DOHH2 (cell line): ENCODE results near the gene MST1.

ENCODE experiments used
- EZH2phosphoT487 ChIP-seq: fragments of 200-600 bp; sonication (generic); IDR thresholded peaks from 2 replicates; pipeline ENCODE4 v1.6.1; 2017; ENCODE audit warnings: borderline replicate concordance, mild to moderate bottlenecking, antibody characterized with exemption, low read length, moderate library complexity, mixed read lengths
- TF ChIP-seq, protein P1 (sequence below): fragments of 200-600 bp; sonication (generic); IDR thresholded peaks from one replicate; pipeline ENCODE4 v1.5.1; 2014; ENCODE audit warnings: antibody characterized with exemption, mild to moderate bottlenecking, low read depth, low read length; ENCODE audit not compliant: poor library complexity, severe bottlenecking

GRCh38 chr3:49681232-49681522 lies 8.1 kb downstream of the MST1 start:
- TF ChIP-seq, protein P1, sequence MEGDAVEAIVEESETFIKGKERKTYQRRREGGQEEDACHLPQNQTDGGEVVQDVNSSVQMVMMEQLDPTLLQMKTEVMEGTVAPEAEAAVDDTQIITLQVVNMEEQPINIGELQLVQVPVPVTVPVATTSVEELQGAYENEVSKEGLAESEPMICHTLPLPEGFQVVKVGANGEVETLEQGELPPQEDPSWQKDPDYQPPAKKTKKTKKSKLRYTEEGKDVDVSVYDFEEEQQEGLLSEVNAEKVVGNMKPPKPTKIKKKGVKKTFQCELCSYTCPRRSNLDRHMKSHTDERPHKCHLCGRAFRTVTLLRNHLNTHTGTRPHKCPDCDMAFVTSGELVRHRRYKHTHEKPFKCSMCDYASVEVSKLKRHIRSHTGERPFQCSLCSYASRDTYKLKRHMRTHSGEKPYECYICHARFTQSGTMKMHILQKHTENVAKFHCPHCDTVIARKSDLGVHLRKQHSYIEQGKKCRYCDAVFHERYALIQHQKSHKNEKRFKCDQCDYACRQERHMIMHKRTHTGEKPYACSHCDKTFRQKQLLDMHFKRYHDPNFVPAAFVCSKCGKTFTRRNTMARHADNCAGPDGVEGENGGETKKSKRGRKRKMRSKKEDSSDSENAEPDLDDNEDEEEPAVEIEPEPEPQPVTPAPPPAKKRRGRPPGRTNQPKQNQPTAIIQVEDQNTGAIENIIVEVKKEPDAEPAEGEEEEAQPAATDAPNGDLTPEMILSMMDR, result no peak
- no peak for TF ChIP-seq EZH2phosphoT487
